A549 treated with Hydrocortisone at 1 μM for 4 hours (cell line): Measurements from ENCODE around the gene PTCRA. TPM values are rescaled to one million over a fixed set of nuclear protein-coding genes. Genes with fewer than 3 reads are reported as not detected.

Source experiments
- total RNA-seq: library from RNA; stranded (reverse); fragments of 200-300 nt; extraction: Qiagen RNA extraction; gene quantifications from 5 replicates; pipeline ENCODE4 v1.2.3, GENCODE V29; 2022

PTCRA gene, protein sequence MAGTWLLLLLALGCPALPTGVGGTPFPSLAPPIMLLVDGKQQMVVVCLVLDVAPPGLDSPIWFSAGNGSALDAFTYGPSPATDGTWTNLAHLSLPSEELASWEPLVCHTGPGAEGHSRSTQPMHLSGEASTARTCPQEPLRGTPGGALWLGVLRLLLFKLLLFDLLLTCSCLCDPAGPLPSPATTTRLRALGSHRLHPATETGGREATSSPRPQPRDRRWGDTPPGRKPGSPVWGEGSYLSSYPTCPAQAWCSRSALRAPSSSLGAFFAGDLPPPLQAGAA
- not detected in 5 replicates for total RNA-seq

DNA sequence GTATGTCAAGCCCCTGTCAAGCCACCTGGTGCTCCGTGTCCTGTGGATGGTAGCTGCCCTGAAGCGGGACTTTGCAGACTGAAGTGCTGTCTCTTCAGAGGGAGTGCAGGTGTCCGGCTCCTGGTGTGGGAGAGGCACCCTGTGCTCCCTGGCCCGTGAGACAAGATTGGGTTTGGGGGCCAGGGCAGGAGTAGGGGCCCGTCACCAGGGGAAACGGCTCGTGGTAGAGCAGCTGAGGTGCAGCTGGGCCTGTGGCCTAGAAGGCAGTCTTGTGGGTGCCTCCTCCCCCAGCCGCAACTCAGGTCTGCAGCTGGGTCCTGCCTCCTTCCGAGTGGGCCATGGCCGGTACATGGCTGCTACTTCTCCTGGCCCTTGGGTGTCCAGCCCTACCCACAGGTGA is at the start of gene PTCRA:
TSS of gene PTCRA (plus strand) at position 322 of the 400 bp plus-strand sequence. CDS start at position 339, 17 bp downstream.

DNA sequence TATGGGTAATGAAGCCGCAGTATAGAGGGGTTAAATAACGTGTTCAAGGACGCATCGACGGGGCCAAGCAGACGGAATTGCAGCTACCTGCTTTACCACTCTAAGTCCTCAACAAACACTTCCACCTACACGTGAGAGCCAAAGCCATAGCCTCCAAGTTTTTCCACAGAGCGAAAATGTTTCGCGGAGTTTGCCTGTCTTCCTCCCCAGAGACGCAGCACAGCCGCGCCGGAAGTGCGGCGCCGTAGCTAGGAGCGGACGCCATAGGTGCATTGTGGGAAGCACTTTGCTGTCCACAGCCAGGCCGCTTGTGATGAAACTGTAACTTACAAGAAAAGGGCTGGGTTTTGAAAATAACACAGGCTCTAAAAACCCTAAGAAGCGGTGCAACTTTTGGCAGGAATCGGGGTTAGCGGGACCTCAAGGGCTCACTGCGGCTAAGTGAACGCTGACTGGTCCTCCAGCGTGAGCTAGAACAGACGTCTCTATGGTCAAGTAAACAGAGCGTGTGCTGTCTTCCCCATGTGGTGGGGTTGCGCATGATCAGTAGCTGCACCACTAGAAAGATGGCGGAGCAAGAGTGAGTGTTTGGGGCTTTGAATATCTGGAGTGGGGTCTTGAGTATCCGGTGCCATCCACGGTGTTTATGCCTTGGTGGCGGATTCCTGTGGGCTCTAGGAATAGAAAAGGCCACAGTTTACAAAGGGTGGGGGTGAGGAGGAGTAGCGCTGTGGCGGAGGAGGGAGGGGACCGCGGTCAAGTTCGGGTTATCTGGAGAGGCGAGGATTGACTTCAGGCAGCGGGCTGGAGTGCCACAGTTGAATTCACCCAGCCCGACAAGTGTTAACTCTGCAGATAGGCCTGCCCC is 36.2 kb upstream of the PTCRA start, which contains the start of gene RPL7L1:
TSS of gene RPL7L1 (plus strand) at position 245 of the 868 bp plus-strand sequence. CDS start at position 540, 295 bp downstream.

DNA sequence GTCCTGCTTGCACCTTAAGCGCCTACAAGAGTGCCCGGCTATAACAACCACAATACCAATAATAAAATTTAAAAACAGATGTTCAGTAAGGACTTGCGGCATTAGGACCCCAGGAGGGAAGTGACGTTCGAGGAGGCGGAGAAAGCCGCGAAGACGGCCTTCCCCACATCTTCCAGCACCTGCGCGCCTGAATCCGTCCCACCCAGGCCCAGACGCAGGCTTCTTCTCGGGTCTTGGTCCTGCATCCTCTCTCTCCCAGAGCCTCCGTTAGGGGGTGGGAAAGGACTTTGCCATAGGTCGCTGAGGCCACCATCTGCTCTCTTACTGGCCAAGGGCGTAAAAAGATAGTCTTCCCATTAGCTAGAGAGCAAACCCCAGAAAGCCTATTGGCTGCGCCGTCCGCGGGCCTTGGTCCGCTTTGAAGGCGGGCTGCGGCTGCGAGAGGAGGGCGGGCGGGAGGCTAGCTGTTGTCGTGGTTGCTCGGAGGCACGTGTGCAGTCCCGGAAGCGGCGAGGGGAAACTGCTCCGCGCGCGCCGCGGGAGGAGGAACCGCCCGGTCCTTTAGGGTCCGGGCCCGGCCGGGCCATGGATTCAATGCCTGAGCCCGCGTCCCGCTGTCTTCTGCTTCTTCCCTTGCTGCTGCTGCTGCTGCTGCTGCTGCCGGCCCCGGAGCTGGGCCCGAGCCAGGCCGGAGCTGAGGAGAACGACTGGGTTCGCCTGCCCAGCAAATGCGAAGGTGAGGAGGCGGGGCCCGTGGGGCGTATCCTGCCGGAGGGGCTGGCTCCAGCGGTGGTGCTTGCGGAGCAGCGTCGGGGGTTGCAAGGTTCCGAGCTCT is 13.3 kb downstream of the PTCRA start, which contains the start of gene CNPY3:
TSS of gene CNPY3 (plus strand) at position 495 of the 835 bp plus-strand sequence. CDS start at position 586, 91 bp downstream.

GRCh38 chr6:42960243-42961019 is 44.6 kb downstream of the PTCRA start, which contains the start of gene GNMT:
Gene GNMT (plus strand): TSS chr6:42960754. CDS start chr6:42960768, 14 bp downstream.

Other genes with a start within 250 kb of the PTCRA start
- gene PRPH2, start 193.5 kb upstream of the PTCRA start, total RNA-seq, result not detected in 5 replicates
- 16.1 to 17.2 TPM (median 16.9 TPM) in 5 replicates for gene TBCC, start 169.9 kb upstream of the PTCRA start, total RNA-seq
- 2.2 to 3.5 TPM (median 3.1 TPM) in 5 replicates for gene BICRAL, start 134.0 kb upstream of the PTCRA start, total RNA-seq
- 61.3 to 99.1 TPM (median 63.8 TPM) in 5 replicates for gene RPL7L1, start 36.4 kb upstream of the PTCRA start, total RNA-seq
- gene CNPY3, start 13.4 kb downstream of the PTCRA start, total RNA-seq, result 36.4 to 43.0 TPM (median 40.4 TPM) in 5 replicates
- gene GNMT, start 44.7 kb downstream of the PTCRA start, total RNA-seq, result 0.13 to 0.31 TPM (median 0.21 TPM) in 3 of 5 replicates, not detected in the others
- gene PEX6, start 63.1 kb downstream of the PTCRA start, total RNA-seq, result 7.8 to 9.7 TPM (median 9.0 TPM) in 5 replicates
- 23.1 to 33.3 TPM (median 25.7 TPM) in 5 replicates for gene PPP2R5D, start 68.5 kb downstream of the PTCRA start, total RNA-seq
- 87.9 to 98.7 TPM (median 90.9 TPM) in 5 replicates for gene MEA1, start 97.9 kb downstream of the PTCRA start, total RNA-seq
- gene KLHDC3, start 98.2 kb downstream of the PTCRA start, total RNA-seq, result 27.1 to 27.9 TPM (median 27.6 TPM) in 5 replicates
- 65.6 to 79.1 TPM (median 68.6 TPM) in 5 replicates for gene RRP36, start 105.6 kb downstream of the PTCRA start, total RNA-seq
- gene CUL7, start 137.8 kb downstream of the PTCRA start, total RNA-seq, result 6.5 to 8.8 TPM (median 7.8 TPM) in 5 replicates
- gene MRPL2, start 143.4 kb downstream of the PTCRA start, total RNA-seq, result 52.9 to 63.2 TPM (median 55.8 TPM) in 5 replicates
- 6.3 to 8.2 TPM (median 6.7 TPM) in 5 replicates for gene KLC4, start 143.6 kb downstream of the PTCRA start, total RNA-seq
- 3.9 to 5.1 TPM (median 4.6 TPM) in 5 replicates for gene PTK7, start 160.3 kb downstream of the PTCRA start, total RNA-seq